ENCODE measurements around the gene GSTCD. TPM values are rescaled to one million over a fixed set of nuclear protein-coding genes. Genes with fewer than 3 reads are reported as not detected.
"Not testable (repeated sequence)": the region's sequence is repeated elsewhere in the genome, so short reads cannot be mapped to it uniquely, and the experiment has no call there.

GSTCD gene
- total RNA-seq (2014; rRNA removed; shearing (Covaris generic)) = 21.5 and 25.7 TPM in 2 replicates

DNA sequence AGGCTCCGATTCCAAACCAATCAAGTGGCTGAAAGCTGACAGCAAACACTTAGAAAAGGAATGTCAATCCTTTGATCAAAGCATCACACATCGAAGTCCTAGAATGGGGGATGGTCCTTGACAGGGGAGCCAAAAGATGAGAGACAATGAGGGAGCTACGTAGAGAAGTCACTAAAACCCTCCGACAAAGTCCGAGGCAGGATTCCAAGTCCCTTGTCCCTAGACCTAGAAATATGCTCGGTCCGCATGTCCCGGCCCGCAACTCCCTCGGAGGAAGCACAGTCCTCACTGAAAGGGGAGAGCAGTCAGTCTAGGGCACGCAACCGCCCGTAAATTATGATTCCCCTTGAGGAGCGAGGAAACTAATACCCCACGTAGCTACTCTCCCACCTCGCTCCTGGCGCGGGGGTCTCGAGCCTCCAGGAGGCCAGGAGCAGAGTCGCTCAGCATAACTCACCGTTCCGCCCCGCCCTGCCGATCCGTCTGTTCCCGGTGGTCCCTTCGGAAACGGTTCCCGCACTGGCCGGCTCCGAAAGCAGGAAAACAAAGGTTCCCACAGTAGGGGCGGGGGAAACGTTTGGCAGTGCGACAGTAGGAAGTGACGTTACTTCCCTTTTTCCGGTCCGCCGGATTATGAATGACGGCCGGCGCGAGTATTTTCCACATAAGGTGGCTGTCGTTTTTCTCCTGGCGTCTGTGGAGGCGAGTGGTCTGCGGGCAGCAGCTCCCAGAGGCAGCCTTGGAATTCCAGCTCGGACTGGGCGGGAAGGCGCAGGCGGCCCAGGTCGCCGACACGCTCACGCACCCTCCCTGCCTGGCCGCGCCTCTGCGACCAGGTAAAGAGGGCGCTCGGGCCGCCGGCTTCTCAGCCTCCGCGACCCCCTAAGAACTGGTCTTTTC is at the start of gene GSTCD, which contains the start of gene INTS12:
Gene GSTCD, plus strand, starts transcription at position 604 of the 900 bp plus-strand sequence. CDS start 8,830 bp downstream, outside the sequence.
Gene INTS12, minus strand, starts transcription at position 509 of the 900 bp plus-strand sequence. CDS start 8,684 bp downstream, outside the sequence.
- H3K4me3 ChIP-seq = peak within 1 kb of the TSS; percentile 76
- peaks cover 12% of the 10 kb centered on the region; the same call in 1 of the 2 replicates for H3K4me1 ChIP-seq (replicated peaks)
- peak; percentile 91 for DNase-seq (ENCODE audit: low read depth in 1 of 2, low spot score in 2 of 2)
- peak within 1 kb of the TSS; percentile 81 for H3K27ac ChIP-seq
- H3K36me3 ChIP-seq = peaks cover 19% of the 10 kb centered on the region
- no peaks in the 10 kb centered on the region for H3K27me3 ChIP-seq (replicated peaks)
- H3K9me3 ChIP-seq (replicated peaks) = no peaks in the 10 kb centered on the region

- Histone ChIP-seq H3K27ac (no peak overlapping the region), H3K9me3 (replicated peaks) (no peaks in the 10 kb centered on the region), H3K4me3 (no peak overlapping the region), H3K4me1 (replicated peaks) (no peaks in the 10 kb centered on the region), H3K27me3 (replicated peaks) (no peaks in the 10 kb centered on the region; the same call in 1 of the 2 replicates), H3K36me3 (no peaks in the 10 kb centered on the region)
- DNase-seq (ENCODE audit: low read depth in 1 of 2, low spot score in 2 of 2) = no peak
These were observed 49.4 kb upstream of the GSTCD start for GRCh38 chr4:105659190-105659589.

- Histone ChIP-seq H3K36me3 (no peaks in the 10 kb centered on the region), H3K4me3 (no peak overlapping the region), H3K27ac (no peak overlapping the region), H3K9me3 (replicated peaks) (no peaks in the 10 kb centered on the region), H3K27me3 (replicated peaks) (no peaks in the 10 kb centered on the region; the same call in 1 of the 2 replicates), H3K4me1 (replicated peaks) (no peaks in the 10 kb centered on the region)
- no peak for DNase-seq (ENCODE audit: low read depth in 1 of 2, low spot score in 2 of 2)
These were observed 47.6 kb upstream of the GSTCD start for GRCh38 chr4:105661028-105661427.

- DNase-seq (ENCODE audit: low read depth in 1 of 2, low spot score in 2 of 2) = no peak
- H3K36me3 ChIP-seq = no peaks in the 10 kb centered on the region
- no peaks in the 10 kb centered on the region for H3K4me1 ChIP-seq (replicated peaks)
- H3K9me3 ChIP-seq (replicated peaks) = no peaks in the 10 kb centered on the region
- no peak overlapping the region for H3K27ac ChIP-seq
- H3K27me3 ChIP-seq (replicated peaks) = no peaks in the 10 kb centered on the region; the same call in 1 of the 2 replicates
- H3K4me3 ChIP-seq = no peak overlapping the region
These were observed 45.5 kb upstream of the GSTCD start for GRCh38 chr4:105662935-105663675.

DNA sequence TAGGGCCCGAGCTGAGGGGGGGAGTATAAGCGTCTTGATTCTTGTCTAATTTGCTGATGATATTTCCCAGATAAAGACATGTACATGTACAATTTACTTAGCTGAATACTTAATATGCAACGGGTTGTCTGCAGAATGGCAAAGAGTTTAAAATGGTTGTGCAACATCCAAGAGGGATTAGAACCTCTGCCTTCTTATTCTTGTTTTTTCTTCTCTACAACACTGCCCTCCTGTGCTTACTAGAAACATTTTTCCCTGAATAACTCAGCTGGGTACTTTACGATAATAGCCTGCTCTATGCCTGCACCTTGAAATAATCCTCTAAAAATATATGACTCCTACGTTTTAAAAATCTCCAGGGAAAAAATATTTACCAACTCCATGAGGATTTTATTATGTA is 41.9 kb upstream of the GSTCD start:
- H3K36me3 ChIP-seq = no peaks in the 10 kb centered on the region
- H3K27me3 ChIP-seq (replicated peaks) = peaks cover 3% of the 10 kb centered on the region; the same call in 1 of the 2 replicates
- no peak overlapping the region for H3K4me3 ChIP-seq
- no peak overlapping the region for H3K27ac ChIP-seq
- no peaks in the 10 kb centered on the region for H3K4me1 ChIP-seq (replicated peaks)
- no peak for DNase-seq (ENCODE audit: low read depth in 1 of 2, low spot score in 2 of 2)
- H3K9me3 ChIP-seq (replicated peaks) = no peaks in the 10 kb centered on the region

GRCh38 chr4:105670684-105671083 is 37.9 kb upstream of the GSTCD start:
- H3K4me1 ChIP-seq (replicated peaks) = no peaks in the 10 kb centered on the region
- no peak overlapping the region for H3K27ac ChIP-seq
- H3K27me3 ChIP-seq (replicated peaks) = 0 out of 2 replicates have a peak, but pooled peaks cover 3% of the 10 kb centered on the region
- no peak overlapping the region for H3K4me3 ChIP-seq
- DNase-seq (ENCODE audit: low read depth in 1 of 2, low spot score in 2 of 2) = no peak
- H3K9me3 ChIP-seq (replicated peaks) = no peaks in the 10 kb centered on the region
- H3K36me3 ChIP-seq = no peaks in the 10 kb centered on the region

DNA sequence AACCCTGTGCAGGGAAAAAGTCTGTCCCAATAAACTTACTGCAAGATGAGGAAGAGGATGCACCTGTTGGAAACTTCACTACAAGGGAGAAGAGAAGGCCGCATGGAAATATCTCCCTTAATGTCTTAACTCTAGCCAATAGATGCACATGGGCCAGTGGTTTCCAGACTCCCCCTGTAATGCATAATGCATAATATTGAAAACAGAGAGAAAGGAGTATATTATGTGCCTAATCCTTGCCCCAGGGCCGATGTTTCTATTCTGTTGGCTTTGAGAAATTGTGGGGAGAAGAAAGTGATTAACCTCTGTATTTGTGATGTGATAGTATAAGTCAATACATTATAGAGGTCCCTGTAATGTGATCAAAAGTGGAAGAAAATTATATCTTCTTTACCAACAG is 37.3 kb upstream of the GSTCD start:
- DNase-seq (ENCODE audit: low read depth in 1 of 2, low spot score in 2 of 2) = no peak
- Histone ChIP-seq H3K4me1 (replicated peaks) (no peaks in the 10 kb centered on the region), H3K27me3 (replicated peaks) (0 out of 2 replicates have a peak, but pooled peaks cover 3% of the 10 kb centered on the region), H3K36me3 (no peaks in the 10 kb centered on the region), H3K27ac (no peak overlapping the region), H3K4me3 (no peak overlapping the region), H3K9me3 (replicated peaks) (no peaks in the 10 kb centered on the region)

DNA sequence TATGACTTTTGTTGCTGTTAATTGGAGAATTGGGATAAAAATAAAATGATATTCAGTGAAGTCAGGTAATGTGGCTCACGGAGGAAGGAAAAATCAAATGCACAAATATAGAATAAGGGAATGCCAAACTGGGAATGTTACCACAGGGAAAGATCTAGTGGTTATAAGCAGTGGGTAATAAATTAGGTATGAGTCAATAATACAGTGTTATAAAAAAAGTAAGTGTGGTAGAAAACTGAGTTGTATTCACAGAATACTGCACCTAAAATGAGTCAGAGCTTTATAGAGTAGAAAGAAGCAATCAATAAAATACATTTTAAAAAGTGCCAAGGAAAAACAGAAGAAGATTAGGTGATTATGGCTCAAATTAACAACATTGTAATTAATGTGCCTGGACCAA is 34.6 kb upstream of the GSTCD start:
- Histone ChIP-seq H3K4me3 (no peak overlapping the region), H3K27ac (no peak overlapping the region), H3K27me3 (replicated peaks) (0 out of 2 replicates have a peak, but pooled peaks cover 3% of the 10 kb centered on the region), H3K9me3 (replicated peaks) (no peaks in the 10 kb centered on the region), H3K36me3 (no peaks in the 10 kb centered on the region), H3K4me1 (replicated peaks) (no peaks in the 10 kb centered on the region)
- DNase-seq (ENCODE audit: low read depth in 1 of 2, low spot score in 2 of 2) = no peak

GRCh38 chr4:105677709-105678108 is 30.9 kb upstream of the GSTCD start:
- no peaks in the 10 kb centered on the region for H3K27me3 ChIP-seq (replicated peaks)
- H3K27ac ChIP-seq = no peak overlapping the region
- no peaks in the 10 kb centered on the region for H3K4me1 ChIP-seq (replicated peaks)
- H3K9me3 ChIP-seq (replicated peaks) = no peaks in the 10 kb centered on the region
- peaks cover 11% of the 10 kb centered on the region for H3K36me3 ChIP-seq
- no peak for DNase-seq (ENCODE audit: low read depth in 1 of 2, low spot score in 2 of 2)
- H3K4me3 ChIP-seq = no peak overlapping the region

- no peak for DNase-seq (ENCODE audit: low read depth in 1 of 2, low spot score in 2 of 2)
These were observed 29.4 kb upstream of the GSTCD start for GRCh38 chr4:105679186-105679585.

DNA sequence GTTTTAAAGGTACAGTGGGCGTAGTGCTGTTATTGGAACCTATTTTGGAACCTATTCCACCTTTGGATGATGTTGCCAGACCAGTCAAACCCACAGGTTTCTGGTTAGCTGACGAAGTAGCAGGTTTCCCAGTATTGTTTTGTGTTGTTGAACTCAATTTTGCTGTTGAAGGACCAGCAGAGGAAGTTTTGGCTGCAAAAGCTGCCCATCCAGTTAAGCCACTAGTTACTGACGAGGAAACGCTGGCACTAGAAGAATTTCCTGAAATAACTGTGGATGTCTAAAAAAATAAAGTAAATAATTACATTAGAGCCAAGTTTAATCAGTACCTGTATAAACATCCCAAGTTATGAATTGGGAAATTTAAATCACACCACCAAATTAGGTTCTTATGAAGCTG is 25.5 kb upstream of the GSTCD start:
- Histone ChIP-seq H3K9me3 (replicated peaks) (no peaks in the 10 kb centered on the region), H3K27ac (no peak overlapping the region), H3K36me3 (peaks cover 37% of the 10 kb centered on the region), H3K4me3 (no peak overlapping the region), H3K27me3 (replicated peaks) (no peaks in the 10 kb centered on the region), H3K4me1 (replicated peaks) (no peaks in the 10 kb centered on the region)
- no peak for DNase-seq (ENCODE audit: low read depth in 1 of 2, low spot score in 2 of 2)

More at GRCh38 chr4:105679186-105679585, 29.4 kb upstream of the GSTCD start:
- Histone ChIP-seq H3K4me3 (no peak overlapping the region), H3K27me3 (replicated peaks) (no peaks in the 10 kb centered on the region), H3K4me1 (replicated peaks) (no peaks in the 10 kb centered on the region), H3K9me3 (replicated peaks) (no peaks in the 10 kb centered on the region), H3K27ac (no peak overlapping the region), H3K36me3 (peaks cover 15% of the 10 kb centered on the region)

- Histone ChIP-seq H3K4me1 (replicated peaks) (no peaks in the 10 kb centered on the region), H3K27ac (no peak overlapping the region), H3K27me3 (replicated peaks) (no peaks in the 10 kb centered on the region), H3K36me3 (peaks cover 63% of the 10 kb centered on the region), H3K9me3 (replicated peaks) (no peaks in the 10 kb centered on the region), H3K4me3 (no peak overlapping the region)
- DNase-seq (ENCODE audit: low read depth in 1 of 2, low spot score in 2 of 2) = no peak
These were observed 22.0 kb upstream of the GSTCD start for GRCh38 chr4:105686571-105686970.

DNA sequence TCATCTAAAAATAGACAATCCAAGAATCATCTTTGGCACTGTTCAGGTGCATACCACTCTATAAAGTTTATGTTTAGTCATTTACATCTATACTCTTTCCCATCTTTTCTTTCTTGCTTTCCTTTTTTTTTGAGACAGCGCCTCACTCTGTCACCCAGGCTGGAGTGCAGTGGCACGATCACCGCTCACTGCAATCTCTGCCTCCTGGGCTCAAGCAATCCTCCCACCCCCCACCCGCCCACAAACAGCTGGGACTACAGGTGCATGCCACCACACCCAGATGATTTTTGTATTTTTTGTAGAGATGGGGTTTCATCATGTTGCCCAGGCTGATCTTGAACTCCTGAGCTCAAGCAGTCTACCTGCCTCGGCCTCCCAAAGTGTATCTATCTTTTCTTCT is 13.8 kb upstream of the GSTCD start:
- H3K36me3 ChIP-seq = peaks cover 66% of the 10 kb centered on the region
- not testable (repeated sequence) for DNase-seq (ENCODE audit: low read depth in 1 of 2, low spot score in 2 of 2); H3K9me3 ChIP-seq (replicated peaks); H3K4me3 ChIP-seq; H3K27me3 ChIP-seq (replicated peaks); H3K27ac ChIP-seq; H3K4me1 ChIP-seq (replicated peaks)

GRCh38 chr4:105695832-105696231 is 12.8 kb upstream of the GSTCD start:
- H3K27ac ChIP-seq; H3K9me3 ChIP-seq (replicated peaks); H3K4me1 ChIP-seq (replicated peaks); H3K4me3 ChIP-seq; H3K27me3 ChIP-seq (replicated peaks); DNase-seq (ENCODE audit: low read depth in 1 of 2, low spot score in 2 of 2): not testable (repeated sequence)
- peaks cover 65% of the 10 kb centered on the region for H3K36me3 ChIP-seq
